ENCODE results near the gene ZNF136.

The ZNF136 gene

DNA sequence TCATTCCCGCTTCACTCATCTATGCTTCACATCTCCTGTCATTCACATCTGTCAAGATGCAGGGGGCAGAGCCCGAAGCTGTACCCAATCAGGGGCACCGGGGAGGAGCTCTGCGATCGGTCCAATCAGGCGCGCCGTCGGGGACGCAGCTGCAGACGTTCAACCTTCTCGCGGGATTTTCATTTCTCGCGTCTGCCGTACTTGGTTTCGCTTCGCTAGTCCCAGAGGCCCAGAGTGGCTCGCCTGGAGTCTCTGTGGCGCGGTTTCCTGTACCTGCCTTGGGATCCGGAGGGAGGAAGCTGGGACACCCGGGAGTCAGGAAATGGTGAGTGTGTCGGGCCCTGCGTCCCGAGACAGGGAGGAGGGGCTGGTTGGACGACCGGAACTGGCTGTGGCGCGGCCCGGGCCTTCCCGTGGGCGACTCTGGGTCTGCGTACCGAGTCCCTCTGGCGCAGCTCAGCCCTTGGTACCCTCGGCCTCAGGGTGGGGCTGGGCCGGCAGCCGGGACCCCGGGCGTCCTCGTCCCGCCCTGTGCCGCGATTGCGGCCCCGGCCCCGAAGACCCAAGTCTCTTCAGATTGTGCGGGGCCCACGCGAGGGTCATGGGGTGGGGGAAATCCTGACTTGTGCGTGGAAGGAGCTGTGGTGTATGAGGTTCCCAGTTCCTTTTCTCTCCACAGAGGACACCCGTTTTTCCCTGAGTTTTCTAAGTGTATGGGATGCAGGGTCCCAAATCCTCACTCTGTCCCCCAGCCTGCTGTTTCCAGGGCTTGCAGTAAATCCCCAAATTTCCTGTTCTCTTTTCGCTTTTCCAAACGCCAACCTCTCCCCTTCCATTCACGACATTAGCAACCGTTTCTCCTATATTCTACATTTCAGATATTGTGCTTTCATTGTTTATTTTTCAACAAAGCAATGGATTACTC lies at the start of gene ZNF136:
Gene ZNF136 (plus strand): TSS at position 215 of the 925 bp plus-strand sequence. CDS start 108 bp downstream, at position 323.
- peak; percentile 92 for DNase-seq (ENCODE audit: low spot score)

- DNase-seq (ENCODE audit: low spot score) = no peak
Observed at GRCh38 chr19:12113121-12113520, 49.8 kb upstream of the ZNF136 start.

- DNase-seq (ENCODE audit: low spot score) = no peak
Observed at GRCh38 chr19:12117201-12117970, 45.5 kb upstream of the ZNF136 start.

DNA sequence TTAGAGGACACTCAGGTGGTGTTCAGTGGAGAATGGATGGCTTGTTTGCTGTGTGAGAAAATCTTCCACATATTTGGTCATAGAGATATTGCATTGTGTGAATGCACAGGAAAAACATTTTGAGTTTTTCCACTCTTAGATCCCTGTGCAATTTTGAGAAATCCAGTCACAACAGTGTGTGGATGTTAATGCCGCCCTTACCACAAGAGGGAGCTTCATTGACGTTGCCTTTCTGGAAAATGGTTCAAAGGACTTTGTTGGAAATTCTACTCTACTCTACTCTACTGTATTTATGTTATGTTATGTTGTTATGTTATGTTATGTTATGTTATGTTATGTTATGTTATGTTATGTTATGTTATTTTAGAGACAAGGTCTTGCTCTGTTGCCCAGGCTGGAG lies 36.2 kb upstream of the ZNF136 start:
- DNase-seq (ENCODE audit: low spot score) = no peak

DNA sequence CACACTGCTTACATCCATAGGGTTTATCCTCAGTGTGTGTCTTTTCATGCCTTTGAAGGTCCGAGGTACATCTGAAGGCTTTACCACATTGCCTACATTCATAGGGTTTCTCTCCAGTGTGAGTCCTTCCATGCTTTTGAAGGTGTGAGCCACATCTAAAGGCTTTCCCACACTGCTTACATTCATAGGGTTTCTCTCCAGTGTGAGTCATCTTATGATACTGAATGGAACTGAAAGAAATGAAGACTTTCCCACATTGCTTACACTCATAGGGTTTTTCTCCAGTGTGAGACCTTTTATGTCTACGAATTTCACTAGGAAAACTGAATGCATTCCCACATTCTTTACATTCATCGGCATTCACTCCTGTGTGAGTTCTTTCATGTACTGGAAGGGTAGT lies 29.8 kb upstream of the ZNF136 start:
- no peak for DNase-seq (ENCODE audit: low spot score)

GRCh38 chr19:12137221-12137940 lies 25.5 kb upstream of the ZNF136 start:
- DNase-seq (ENCODE audit: low spot score) = no peak

GRCh38 chr19:12139269-12139668 lies 23.6 kb upstream of the ZNF136 start:
- DNase-seq (ENCODE audit: low spot score) = no peak

- peak; percentile 97 for DNase-seq (ENCODE audit: low spot score)
Observed at GRCh38 chr19:12139885-12140544, 22.9 kb upstream of the ZNF136 start, which contains the start of gene ZNF20. ZNF20 (minus strand) TSS chr19:12140350; CDS start chr19:12140182, 168 bp downstream.

DNA sequence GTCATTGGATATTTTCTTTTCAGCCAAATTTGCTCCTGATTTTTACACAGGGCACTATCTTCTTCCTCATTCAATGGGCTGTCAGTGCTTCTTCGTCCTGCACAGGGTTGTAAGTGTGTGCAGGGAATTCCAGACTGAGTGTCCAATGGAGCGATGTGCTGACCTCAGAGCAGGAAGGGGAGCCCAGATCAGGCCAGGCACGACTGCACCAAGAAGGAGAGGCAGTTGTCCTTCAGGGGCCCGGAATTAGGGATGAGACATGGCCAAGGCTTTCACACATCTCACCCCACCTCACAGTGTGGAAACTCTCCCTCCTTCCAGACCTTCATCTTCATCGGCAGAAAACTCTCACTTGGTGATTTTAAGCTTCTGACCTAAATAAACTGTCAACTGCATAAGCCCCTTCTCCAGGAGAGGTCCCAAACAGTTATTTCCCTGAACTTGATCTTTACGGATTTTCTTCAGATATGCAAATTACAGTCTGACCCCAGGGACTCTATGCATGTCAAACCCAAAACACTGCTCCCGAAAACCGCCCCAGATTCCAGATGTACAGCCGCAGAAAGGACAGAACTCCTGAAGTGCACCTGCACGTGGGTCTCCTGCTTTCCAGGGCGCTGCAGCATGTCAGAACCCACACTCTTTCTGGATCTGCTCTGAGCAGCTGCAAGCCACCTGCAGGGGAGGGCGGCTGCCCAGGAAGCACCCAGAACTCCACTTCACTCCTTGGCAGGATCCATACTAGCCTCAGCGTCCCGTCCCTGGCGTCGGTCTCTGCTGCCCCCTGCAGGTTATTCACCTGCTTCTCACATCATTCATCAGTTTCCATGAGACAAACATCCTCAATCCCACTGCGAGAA lies 22.1 kb upstream of the ZNF136 start:
- peak; percentile 92 for DNase-seq (ENCODE audit: low spot score)

- DNase-seq (ENCODE audit: low spot score) = no peak
Observed at GRCh38 chr19:12141405-12141736, 21.5 kb upstream of the ZNF136 start.

DNA sequence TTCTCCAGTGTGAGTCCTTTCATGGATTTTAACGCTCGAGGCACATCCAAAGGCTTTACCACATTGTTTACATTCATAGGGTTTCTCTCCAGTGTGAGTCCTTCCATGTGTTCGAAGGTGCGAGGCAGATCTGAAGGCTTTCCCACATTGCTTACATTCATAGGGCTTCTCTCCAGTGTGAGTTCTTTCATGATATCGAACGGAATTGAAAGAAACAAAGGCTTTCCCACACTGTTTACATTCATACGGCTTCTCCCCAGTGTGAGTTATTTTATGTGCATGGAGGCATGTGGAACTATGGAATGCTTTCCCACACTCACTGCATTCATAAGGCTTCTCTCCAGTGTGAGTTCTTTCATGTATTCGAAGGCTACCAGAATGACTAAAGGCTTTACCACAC lies 17.5 kb upstream of the ZNF136 start:
- no peak for DNase-seq (ENCODE audit: low spot score)

- no peak for DNase-seq (ENCODE audit: low spot score)
Observed at GRCh38 chr19:12155324-12155860, 7.5 kb upstream of the ZNF136 start.

DNA sequence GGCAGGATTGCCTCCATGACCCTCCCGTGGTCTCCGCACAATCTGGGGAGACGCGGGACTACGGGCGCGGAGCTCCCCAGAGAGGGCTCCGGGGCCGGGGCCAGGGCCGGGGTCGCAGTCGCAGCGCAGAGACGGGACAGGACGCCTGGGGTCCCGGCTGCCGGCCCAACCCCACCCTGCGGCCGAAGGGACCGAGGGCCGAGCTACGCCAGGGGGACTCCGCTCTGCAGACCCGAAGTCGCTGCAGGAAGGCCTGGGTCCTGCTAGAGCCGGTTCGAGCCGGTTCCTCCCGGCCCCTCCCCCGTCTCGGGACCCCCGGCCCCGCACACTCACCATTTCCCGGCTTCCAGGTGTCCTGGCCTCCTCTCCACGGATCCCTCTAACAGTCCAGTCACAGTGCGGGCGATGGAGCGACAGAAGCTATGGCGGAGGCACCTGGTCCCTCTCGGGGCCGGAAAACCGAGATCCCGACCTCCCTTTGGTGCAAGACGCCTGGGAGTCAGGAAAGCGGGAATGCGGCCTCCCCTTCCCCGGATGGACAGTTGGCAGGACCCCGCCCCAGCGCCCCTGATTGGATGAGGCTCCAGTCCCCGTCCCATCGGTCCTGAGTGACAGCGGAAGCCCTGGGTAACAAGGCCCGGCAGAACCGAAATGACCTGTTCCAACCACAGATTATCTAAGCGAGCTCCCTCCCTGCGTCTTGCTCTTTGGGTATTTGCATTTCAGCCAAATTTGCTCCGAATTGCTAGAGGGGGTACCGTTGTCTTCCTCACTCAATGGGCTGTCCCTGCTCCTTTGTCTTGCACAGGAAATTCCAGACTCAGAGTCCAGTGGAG lies 6.5 kb upstream of the ZNF136 start, which contains the start of gene ZNF625:
Gene ZNF625 (minus strand): TSS at position 512 of the 836 bp plus-strand sequence. CDS start 176 bp downstream, at position 336.
- DNase-seq (ENCODE audit: low spot score) = peak; percentile 89

GRCh38 chr19:12159773-12160414 lies 3.0 kb upstream of the ZNF136 start:
- DNase-seq (ENCODE audit: low spot score) = no peak

DNA sequence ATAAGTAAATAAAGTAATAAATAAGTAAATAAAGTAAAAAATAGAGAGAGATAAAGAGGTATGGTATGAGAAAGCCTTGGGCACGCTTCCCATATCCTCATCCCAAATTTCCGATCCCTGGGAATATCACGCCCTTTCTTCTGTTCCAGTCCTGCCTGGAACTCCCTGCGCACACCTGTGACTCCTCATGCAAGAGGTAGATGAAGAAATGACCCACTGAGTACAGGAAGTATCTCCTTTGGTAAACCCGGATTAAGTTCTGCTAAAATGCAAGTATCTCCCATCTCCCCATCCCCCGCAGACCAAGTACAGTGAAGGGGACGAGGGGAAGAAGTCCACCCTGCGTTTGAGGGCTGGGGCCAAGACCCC lies 399 bp upstream of the ZNF136 start:
- DNase-seq (ENCODE audit: low spot score) = no peak

DNA sequence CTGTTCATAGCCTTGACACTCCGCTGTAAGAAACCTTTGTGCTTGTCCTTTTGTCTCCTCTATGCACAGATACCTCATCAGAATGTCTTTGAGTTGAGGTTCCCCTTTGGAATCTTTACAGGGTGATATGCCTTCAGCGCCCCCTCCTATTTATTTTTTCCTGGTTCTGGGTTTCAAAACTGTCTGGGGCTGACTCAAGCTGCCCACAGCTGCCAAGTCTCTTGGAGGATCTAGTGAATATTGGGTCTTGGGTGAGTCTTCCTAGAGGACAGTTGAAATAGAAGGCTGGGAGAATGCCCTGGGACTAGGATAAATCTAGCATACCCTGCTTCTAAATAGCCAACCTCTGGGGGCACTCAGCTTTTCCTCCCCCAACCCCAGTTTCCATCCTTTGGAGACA lies 930 bp downstream of the ZNF136 start:
- DNase-seq (ENCODE audit: low spot score) = no peak

DNA sequence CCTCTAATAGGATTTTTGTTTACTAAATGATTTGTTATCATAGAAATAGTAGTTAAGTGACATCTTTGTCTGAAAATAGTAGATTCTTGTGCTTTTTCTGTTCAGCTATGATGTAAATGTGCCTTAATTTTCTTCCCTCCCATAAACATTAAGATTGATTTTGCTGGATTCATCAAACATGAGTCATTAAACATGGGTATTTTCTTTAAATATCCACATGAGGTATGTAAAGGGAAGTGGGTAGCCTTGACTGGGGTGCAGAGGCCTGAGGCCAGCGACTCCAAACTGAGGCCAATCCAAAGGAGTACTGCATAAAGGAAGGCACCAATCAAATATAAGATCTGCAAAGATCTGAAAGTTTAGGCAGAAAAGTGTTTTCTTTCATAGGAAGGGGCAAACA lies 3.7 kb downstream of the ZNF136 start:
- no peak for DNase-seq (ENCODE audit: low spot score)

DNA sequence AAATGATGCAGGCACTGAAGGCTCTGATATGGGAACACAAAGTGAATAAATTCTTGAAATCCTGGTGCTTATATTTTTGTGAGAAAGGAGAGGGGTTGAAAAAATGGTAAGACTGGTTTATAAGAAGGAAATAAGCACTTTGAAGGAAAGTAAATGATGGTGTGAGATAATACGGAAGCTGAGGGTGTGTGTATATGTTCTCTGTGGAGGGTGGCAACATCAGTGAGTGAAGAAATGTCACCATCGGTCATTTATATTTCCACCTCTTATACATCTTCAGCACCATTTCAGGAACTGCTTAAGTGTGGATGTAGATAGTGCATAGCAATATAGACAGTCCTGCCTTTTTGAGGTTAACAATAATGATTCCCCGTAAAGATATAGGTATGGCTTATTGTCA lies 17.5 kb downstream of the ZNF136 start:
- DNase-seq (ENCODE audit: low spot score) = no peak

DNA sequence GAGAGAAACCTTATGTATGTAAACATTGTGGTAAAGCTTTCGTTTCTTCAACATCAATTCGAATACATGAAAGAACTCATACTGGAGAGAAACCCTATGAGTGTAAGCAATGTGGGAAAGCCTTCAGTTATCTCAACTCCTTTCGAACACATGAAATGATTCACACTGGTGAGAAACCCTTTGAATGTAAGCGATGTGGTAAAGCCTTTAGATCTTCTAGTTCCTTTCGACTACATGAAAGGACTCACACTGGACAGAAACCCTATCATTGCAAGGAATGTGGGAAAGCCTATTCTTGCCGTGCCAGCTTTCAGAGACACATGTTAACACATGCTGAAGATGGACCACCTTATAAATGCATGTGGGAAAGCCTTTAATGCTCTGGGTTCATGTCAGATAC lies 24.7 kb downstream of the ZNF136 start:
- no peak for DNase-seq (ENCODE audit: low spot score)

Data from left forelimb (tissue), 1 donor.